BE2C (cell line): Measurements from ENCODE around the gene GCHFR.

Source experiments
- DNase-seq: peaks from one replicate; pipeline ENCODE4 v3.0.0-alpha.2; 2020
- H3K27me3 ChIP-seq: fragments of 250-450 bp; sonication (Bioruptor Pico); 2 replicates; pipeline ENCODE4 v1.5.1; 2020; ENCODE audit warnings: mild to moderate bottlenecking
- H3K36me3 ChIP-seq: fragments of 250-450 bp; sonication (Bioruptor Pico); 2 replicates; pipeline ENCODE4 v1.5.1; 2020; ENCODE audit warnings: mild to moderate bottlenecking
- H3K4me1 ChIP-seq: fragments of 250-450 bp; sonication (Bioruptor Pico); 2 replicates; pipeline ENCODE4 v1.5.1; 2020
- H3K4me3 ChIP-seq: 2 replicates; pipeline ENCODE4 v1.5.1; 2011; ENCODE audit warnings: low read depth, low read length
- H3K9me3 ChIP-seq: fragments of 250-450 bp; sonication (Bioruptor Pico); 2 replicates; pipeline ENCODE4 v1.5.1; 2020
- TF ChIP-seq, protein P1 (sequence below): IDR thresholded peaks from 2 replicates; pipeline ENCODE4 v1.5.1; 2012; ENCODE audit warnings: mild to moderate bottlenecking, low read depth, low read length

Gene GCHFR

GRCh38 chr15:40776537-40777141 lies 12.8 kb downstream of the GCHFR start:
- Histone ChIP-seq H3K9me3 (no peaks in the 10 kb centered on the region), H3K36me3 (peaks cover 38% of the 10 kb centered on the region), H3K4me3 (no peak overlapping the region), H3K4me1 (peaks cover 4% of the 10 kb centered on the region; the same call in 1 of the 2 replicates), H3K27me3 (no peaks in the 10 kb centered on the region)
- TF ChIP-seq, protein P1, sequence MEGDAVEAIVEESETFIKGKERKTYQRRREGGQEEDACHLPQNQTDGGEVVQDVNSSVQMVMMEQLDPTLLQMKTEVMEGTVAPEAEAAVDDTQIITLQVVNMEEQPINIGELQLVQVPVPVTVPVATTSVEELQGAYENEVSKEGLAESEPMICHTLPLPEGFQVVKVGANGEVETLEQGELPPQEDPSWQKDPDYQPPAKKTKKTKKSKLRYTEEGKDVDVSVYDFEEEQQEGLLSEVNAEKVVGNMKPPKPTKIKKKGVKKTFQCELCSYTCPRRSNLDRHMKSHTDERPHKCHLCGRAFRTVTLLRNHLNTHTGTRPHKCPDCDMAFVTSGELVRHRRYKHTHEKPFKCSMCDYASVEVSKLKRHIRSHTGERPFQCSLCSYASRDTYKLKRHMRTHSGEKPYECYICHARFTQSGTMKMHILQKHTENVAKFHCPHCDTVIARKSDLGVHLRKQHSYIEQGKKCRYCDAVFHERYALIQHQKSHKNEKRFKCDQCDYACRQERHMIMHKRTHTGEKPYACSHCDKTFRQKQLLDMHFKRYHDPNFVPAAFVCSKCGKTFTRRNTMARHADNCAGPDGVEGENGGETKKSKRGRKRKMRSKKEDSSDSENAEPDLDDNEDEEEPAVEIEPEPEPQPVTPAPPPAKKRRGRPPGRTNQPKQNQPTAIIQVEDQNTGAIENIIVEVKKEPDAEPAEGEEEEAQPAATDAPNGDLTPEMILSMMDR: no peak
- DNase-seq: no peak

DNA sequence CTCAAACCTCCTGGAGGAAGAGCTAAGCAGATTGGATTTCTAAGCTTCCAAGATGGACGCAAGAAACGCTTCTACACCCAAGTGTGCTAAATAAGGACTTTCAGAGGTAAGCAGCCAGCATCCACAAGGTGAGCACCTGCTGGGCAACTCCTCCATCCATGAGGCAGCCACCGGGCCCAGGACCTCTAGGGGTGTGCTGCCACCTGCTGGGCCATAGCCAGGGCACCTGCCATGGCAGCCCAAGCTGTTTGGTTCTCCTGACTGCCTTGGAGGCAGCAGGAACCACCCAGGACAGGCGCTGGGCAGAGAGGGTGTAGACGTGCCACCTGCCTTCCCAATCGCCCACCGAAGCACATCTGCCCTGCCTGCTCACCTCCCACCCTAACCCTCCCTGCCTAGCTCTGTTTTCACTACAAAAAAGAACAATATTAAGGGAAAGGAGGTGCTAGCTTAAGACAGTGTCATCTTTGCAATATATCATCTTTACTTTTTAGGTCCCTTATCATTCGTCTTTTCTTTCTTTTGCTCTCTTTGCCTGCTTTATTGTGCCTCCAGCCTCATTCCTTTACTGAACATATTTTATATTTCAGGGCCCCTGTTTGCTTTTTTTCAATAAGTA lies 18.9 kb downstream of the GCHFR start:
- TF ChIP-seq, protein P1: peak; percentile 91
- peak; percentile 86 for DNase-seq
- H3K27me3 ChIP-seq: no peaks in the 10 kb centered on the region
- H3K9me3 ChIP-seq: no peaks in the 10 kb centered on the region
- peaks cover 15% of the 10 kb centered on the region for H3K36me3 ChIP-seq
- no peaks in the 10 kb centered on the region for H3K4me1 ChIP-seq
- no peak overlapping the region for H3K4me3 ChIP-seq

GRCh38 chr15:40785164-40785563 lies 21.3 kb downstream of the GCHFR start:
- no peaks in the 10 kb centered on the region; the same call in 1 of the 2 replicates for H3K36me3 ChIP-seq
- H3K27me3 ChIP-seq: no peaks in the 10 kb centered on the region
- no peaks in the 10 kb centered on the region for H3K9me3 ChIP-seq
- H3K4me3 ChIP-seq: no peak overlapping the region
- no peak for DNase-seq
- H3K4me1 ChIP-seq: no peaks in the 10 kb centered on the region
- TF ChIP-seq, protein P1: no peak

DNA sequence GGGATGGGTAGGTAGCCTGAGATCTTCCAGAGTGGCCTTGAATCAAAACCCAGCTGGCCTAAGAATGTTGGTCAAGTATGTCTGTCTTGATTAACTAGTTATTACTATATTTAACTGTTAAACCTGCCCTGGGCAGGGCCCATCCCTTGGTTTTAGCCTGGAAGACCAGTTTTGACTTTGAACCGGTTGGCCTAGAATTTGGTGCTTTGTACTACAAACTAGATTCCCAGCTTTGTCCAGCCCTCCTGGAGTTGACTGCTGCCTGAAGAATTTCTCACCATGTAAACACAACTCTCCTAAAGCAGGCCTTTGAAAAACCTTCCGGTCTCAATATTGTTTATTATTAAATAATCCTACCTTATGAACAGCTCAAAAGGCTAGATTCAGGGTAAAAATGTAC lies 21.9 kb downstream of the GCHFR start:
- Histone ChIP-seq H3K9me3 (no peaks in the 10 kb centered on the region), H3K4me1 (no peaks in the 10 kb centered on the region), H3K27me3 (no peaks in the 10 kb centered on the region), H3K36me3 (no peaks in the 10 kb centered on the region), H3K4me3 (no peak overlapping the region)
- TF ChIP-seq, protein P1: no peak
- DNase-seq: no peak

- no peaks in the 10 kb centered on the region for H3K27me3 ChIP-seq
- no peaks in the 10 kb centered on the region for H3K9me3 ChIP-seq
- no peak overlapping the region for H3K4me3 ChIP-seq
- H3K4me1 ChIP-seq: no peaks in the 10 kb centered on the region
- TF ChIP-seq, protein P1: no peak
- peaks cover 4% of the 10 kb centered on the region for H3K36me3 ChIP-seq
- no peak for DNase-seq
These were observed 23.5 kb downstream of the GCHFR start for GRCh38 chr15:40787344-40787841.

DNA sequence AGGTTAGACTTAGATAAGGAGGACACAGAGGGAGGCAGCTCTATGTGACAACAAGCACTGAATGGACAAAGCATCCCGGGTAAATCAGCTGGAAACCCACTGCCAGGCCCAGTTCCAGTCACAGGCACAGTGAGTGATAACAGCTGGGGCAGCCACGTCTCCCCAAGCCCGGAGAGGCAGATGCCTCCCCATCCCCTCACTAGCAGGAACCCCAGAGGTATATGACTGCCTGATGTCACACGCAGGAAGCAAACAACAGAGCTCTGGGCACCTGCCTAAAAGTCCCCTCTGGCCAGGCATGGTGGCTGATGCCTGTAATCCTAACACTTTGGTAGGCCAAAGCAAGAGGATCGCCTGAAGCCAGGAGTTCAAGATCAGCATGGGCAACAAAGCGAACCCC lies 24.1 kb downstream of the GCHFR start:
- peaks cover 7% of the 10 kb centered on the region for H3K36me3 ChIP-seq
- no peak overlapping the region for H3K4me3 ChIP-seq
- H3K27me3 ChIP-seq: no peaks in the 10 kb centered on the region
- no peaks in the 10 kb centered on the region for H3K4me1 ChIP-seq
- no peak for DNase-seq
- TF ChIP-seq, protein P1: no peak
- H3K9me3 ChIP-seq: no peaks in the 10 kb centered on the region
